HG02885 (cell line): ENCODE measurements around the gene TREML2.

ENCODE experiments used
- ATAC-seq: cut with Tn5 transposase; IDR thresholded peaks from one replicate; pipeline ENCODE4 v1.9.1; 2021; ENCODE audit warnings: mild to moderate bottlenecking; ENCODE audit not compliant: unreplicated experiment, poor library complexity

TREML2 gene

GRCh38 chr6:41155132-41155805, 45.7 kb downstream of the TREML2 start:
- ATAC-seq = no peak

GRCh38 chr6:41153992-41154625, 46.8 kb downstream of the TREML2 start, which contains the start of gene TREML1:
TSS of gene TREML1 (minus strand) at chr6:41154347. CDS start at chr6:41154288, 59 bp downstream.
- no peak for ATAC-seq

DNA sequence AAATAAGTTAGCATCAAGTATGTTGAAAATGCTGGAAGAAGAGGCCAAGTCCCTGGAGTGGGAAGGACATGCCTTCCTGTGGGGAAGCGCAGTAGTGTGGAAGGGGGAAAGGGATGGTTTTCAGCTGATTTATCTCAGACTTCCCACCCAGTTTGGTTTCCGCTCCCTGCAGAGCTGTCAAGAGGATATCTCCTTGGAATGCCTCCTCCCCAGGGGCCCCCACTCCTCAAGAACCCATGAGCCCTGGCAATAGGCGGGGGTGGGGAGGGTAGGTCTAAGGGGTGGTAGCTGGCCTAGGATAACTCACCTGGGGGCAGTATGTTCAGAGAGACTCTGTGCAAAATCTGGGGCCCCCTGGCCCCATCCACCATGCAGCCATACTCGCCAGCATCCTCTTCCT, 47.5 kb downstream of the TREML2 start:
- ATAC-seq = no peak

DNA sequence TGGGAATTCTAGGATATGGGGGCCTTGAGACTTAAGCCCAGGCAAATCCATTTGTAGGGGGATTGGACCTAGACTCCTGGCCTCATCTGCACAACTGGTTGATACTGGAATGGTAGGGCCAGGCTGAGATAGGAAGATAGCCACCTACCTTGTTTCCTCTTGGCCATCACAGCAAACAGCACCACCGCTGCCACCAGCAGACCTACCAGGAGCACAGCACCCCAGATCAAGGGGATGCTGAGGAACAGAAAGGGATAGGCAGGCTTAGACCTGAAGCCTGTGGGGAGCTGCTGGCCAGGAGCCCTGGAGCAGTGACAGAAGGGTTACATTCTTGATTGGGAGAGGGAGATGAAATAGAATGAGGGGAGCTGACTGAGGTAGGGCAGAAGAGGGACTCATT, 50.3 kb downstream of the TREML2 start:
- no peak for ATAC-seq

DNA sequence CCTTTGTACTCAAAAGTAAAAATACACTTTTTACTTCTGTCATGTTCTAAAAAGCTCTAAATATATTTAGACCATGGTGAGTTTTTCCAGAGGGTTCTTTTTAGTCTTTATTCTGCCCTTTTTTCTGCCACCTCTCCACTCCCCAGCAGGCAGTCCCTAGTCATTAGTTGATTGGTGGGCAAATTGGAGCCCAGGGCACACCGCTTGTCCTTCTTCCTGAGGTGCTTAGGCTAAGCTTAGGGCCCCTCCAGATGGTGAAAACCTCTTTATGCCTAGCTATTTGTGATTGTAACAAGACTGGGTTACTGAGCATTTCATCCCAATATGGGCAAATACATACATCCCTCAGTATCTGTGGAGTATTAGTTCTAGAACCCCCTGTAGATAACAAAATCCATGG, 53.0 kb downstream of the TREML2 start:
- ATAC-seq = no peak
